ENCODE measurements around the gene PFN3. TPM values are rescaled to one million over a fixed set of nuclear protein-coding genes. Genes with fewer than 3 reads are reported as not detected.

PFN3 gene
- total RNA-seq, 1 experiment from 2014 or later = 0.48 TPM

- CTCF ChIA-PET = interaction anchor here (0.6 to 13.2 kb wide), 41 partner anchors 7 to 829 kb away, joined by 3 to 216 read pairs (median 7); partner anchors contain the start of genes F12, FGFR4, GRK6 and LMAN2
- Mint-ChIP-seq H3K36me3 (peaks cover 13% of the 10 kb centered on the region), H3K27ac (peak overlapping the region; percentile 72), H3K4me3 (peak overlapping the region; percentile 66), H3K9me3 (no peaks in the 10 kb centered on the region), H3K27me3 (ENCODE audit: low read depth) (peaks cover 5% of the 10 kb centered on the region), H3K4me1 (peaks cover 50% of the 10 kb centered on the region)
- POLR2A ChIA-PET = interaction anchor here (0.6 to 1.8 kb wide), 12 partner anchors 11 to 166 kb away, joined by 3 to 9 read pairs (median 4); partner anchors contain the start of genes GRK6, LMAN2, MXD3 and PDLIM7
- DNase-seq (ENCODE audit: low spot score) = no peak
- peak; percentile 32; the same call in 1 of the 2 replicates for TF ChIP-seq MAX (CRISPR knock-in tag; IDR thresholded peaks at IDR 0.05)
- TF ChIP-seq ETV6 (CRISPR knock-in tag; IDR thresholded peaks at IDR 0.05) = 0 out of 2 replicates have a peak, but pooled peaks have one; percentile 12
- peak; percentile 10; the same call in 1 of the 2 replicates for TF ChIP-seq FOXK1 (CRISPR knock-in tag; IDR thresholded peaks at IDR 0.05)
- TF ChIP-seq KAT7 (CRISPR knock-in tag; IDR thresholded peaks at IDR 0.05; ENCODE audit: borderline replicate concordance) = no peak
- no peak for ATAC-seq
Measured at GRCh38 chr5:177371120-177372033, 29.1 kb downstream of the PFN3 start.

DNA sequence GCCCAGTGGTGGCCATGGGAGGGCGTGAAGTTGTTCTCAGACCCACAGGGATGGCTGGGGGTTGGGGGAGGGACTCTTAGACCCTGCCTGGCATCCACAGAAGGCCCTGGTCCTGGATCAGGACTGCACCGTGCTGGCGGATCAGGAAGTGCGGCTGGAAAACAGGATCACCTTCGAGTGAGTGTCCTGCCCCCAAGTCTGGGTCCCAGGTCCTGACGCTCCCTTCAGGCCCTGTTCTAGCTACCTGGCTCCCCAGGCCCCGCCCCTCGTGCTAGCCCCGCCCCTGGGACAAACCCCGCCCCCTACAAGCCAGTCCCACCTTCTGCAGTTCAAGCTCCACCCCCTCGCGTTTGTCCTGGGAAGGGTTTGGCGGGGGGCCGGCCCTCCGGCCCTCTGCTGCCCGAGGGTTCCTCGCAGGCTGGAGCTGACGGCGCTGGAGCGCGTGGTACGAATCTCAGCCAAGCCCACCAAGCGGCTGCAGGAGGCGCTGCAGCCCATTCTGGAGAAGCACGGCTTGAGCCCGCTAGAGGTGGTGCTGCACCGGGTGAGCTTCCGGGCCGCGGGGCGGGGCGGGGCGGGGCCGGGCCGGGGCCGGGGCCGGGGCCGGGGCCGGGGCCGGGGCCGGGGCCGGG lies 29.9 kb downstream of the PFN3 start:
- CTCF ChIA-PET = interaction anchor here (0.6 to 13.2 kb wide), 45 partner anchors 8 to 828 kb away, joined by 3 to 216 read pairs (median 6); partner anchors contain the start of genes F12, FGFR4, GRK6 and LMAN2
- POLR2A ChIA-PET = interaction anchor here (0.5 to 1.8 kb wide), 12 partner anchors 17 to 167 kb away, joined by 3 to 9 read pairs (median 4); partner anchors contain the start of genes GRK6, LMAN2, MXD3 and PDLIM7
- Mint-ChIP-seq H3K4me3 (peak overlapping the region; percentile 49), H3K4me1 (peaks cover 56% of the 10 kb centered on the region), H3K27me3 (ENCODE audit: low read depth) (peaks cover 5% of the 10 kb centered on the region), H3K27ac (peak overlapping the region; percentile 76), H3K36me3 (peaks cover 13% of the 10 kb centered on the region), H3K9me3 (no peaks in the 10 kb centered on the region)
- DNase-seq (ENCODE audit: low spot score) = peak; percentile 99
- ATAC-seq = peak; percentile 78
- TF ChIP-seq FOXP4 (CRISPR knock-in tag; IDR thresholded peaks at IDR 0.05) (0 out of 2 replicates have a peak, but pooled peaks have one; percentile 12), TP53 (CRISPR knock-in tag; IDR thresholded peaks at IDR 0.05) (peak; percentile 87; the same call in 1 of the 2 replicates), E2F5 (CRISPR knock-in tag; IDR thresholded peaks at IDR 0.05) (0 out of 2 replicates have a peak, but pooled peaks have one; percentile 31), GABPB1 (CRISPR knock-in tag; IDR thresholded peaks at IDR 0.05) (peak; percentile 66), FOXK1 (CRISPR knock-in tag; IDR thresholded peaks at IDR 0.05) (peak; percentile 56; the same call in 1 of the 2 replicates), ZMAT4 (CRISPR knock-in tag; IDR thresholded peaks at IDR 0.05) (no peak), ETV6 (CRISPR knock-in tag; IDR thresholded peaks at IDR 0.05) (0 out of 2 replicates have a peak, but pooled peaks have one; percentile 49), GTF2I (CRISPR knock-in tag; conservative IDR thresholded peaks at IDR 0.05) (no peak), TEAD1 (CRISPR knock-in tag; IDR thresholded peaks at IDR 0.05) (peak; percentile 45; the same call in 1 of the 2 replicates), ZBTB21 (CRISPR knock-in tag; IDR thresholded peaks at IDR 0.05; ENCODE audit: borderline replicate concordance) (peak; percentile 84), MAX (CRISPR knock-in tag; IDR thresholded peaks at IDR 0.05) (peak; percentile 90; the same call in 1 of the 2 replicates)
- TF ChIP-seq, protein P1, sequence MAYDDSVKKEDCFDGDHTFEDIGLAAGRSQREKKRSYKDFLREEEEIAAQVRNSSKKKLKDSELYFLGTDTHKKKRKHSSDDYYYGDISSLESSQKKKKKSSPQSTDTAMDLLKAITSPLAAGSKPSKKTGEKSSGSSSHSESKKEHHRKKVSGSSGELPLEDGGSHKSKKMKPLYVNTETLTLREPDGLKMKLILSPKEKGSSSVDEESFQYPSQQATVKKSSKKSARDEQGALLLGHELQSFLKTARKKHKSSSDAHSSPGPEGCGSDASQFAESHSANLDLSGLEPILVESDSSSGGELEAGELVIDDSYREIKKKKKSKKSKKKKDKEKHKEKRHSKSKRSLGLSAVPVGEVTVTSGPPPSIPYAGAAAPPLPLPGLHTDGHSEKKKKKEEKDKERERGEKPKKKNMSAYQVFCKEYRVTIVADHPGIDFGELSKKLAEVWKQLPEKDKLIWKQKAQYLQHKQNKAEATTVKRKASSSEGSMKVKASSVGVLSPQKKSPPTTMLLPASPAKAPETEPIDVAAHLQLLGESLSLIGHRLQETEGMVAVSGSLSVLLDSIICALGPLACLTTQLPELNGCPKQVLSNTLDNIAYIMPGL (CRISPR knock-in tag; IDR thresholded peaks at IDR 0.05) = no peak
- TF ChIP-seq, protein P2, sequence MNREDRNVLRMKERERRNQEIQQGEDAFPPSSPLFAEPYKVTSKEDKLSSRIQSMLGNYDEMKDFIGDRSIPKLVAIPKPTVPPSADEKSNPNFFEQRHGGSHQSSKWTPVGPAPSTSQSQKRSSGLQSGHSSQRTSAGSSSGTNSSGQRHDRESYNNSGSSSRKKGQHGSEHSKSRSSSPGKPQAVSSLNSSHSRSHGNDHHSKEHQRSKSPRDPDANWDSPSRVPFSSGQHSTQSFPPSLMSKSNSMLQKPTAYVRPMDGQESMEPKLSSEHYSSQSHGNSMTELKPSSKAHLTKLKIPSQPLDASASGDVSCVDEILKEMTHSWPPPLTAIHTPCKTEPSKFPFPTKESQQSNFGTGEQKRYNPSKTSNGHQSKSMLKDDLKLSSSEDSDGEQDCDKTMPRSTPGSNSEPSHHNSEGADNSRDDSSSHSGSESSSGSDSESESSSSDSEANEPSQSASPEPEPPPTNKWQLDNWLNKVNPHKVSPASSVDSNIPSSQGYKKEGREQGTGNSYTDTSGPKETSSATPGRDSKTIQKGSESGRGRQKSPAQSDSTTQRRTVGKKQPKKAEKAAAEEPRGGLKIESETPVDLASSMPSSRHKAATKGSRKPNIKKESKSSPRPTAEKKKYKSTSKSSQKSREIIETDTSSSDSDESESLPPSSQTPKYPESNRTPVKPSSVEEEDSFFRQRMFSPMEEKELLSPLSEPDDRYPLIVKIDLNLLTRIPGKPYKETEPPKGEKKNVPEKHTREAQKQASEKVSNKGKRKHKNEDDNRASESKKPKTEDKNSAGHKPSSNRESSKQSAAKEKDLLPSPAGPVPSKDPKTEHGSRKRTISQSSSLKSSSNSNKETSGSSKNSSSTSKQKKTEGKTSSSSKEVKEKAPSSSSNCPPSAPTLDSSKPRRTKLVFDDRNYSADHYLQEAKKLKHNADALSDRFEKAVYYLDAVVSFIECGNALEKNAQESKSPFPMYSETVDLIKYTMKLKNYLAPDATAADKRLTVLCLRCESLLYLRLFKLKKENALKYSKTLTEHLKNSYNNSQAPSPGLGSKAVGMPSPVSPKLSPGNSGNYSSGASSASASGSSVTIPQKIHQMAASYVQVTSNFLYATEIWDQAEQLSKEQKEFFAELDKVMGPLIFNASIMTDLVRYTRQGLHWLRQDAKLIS (CRISPR knock-in tag; IDR thresholded peaks at IDR 0.05; ENCODE audit: borderline replicate concordance) = 0 out of 2 replicates have a peak, but pooled peaks have one; percentile 57
- TF ChIP-seq, protein P3, sequence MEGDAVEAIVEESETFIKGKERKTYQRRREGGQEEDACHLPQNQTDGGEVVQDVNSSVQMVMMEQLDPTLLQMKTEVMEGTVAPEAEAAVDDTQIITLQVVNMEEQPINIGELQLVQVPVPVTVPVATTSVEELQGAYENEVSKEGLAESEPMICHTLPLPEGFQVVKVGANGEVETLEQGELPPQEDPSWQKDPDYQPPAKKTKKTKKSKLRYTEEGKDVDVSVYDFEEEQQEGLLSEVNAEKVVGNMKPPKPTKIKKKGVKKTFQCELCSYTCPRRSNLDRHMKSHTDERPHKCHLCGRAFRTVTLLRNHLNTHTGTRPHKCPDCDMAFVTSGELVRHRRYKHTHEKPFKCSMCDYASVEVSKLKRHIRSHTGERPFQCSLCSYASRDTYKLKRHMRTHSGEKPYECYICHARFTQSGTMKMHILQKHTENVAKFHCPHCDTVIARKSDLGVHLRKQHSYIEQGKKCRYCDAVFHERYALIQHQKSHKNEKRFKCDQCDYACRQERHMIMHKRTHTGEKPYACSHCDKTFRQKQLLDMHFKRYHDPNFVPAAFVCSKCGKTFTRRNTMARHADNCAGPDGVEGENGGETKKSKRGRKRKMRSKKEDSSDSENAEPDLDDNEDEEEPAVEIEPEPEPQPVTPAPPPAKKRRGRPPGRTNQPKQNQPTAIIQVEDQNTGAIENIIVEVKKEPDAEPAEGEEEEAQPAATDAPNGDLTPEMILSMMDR (IDR thresholded peaks at IDR 0.05) = peak; percentile 45; the same call in 1 of the 2 replicates
- TF ChIP-seq, protein P4, sequence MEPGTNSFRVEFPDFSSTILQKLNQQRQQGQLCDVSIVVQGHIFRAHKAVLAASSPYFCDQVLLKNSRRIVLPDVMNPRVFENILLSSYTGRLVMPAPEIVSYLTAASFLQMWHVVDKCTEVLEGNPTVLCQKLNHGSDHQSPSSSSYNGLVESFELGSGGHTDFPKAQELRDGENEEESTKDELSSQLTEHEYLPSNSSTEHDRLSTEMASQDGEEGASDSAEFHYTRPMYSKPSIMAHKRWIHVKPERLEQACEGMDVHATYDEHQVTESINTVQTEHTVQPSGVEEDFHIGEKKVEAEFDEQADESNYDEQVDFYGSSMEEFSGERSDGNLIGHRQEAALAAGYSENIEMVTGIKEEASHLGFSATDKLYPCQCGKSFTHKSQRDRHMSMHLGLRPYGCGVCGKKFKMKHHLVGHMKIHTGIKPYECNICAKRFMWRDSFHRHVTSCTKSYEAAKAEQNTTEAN (CRISPR knock-in tag; IDR thresholded peaks at IDR 0.05) = no peak
